Bronchial epithelial cell (primary cell): ENCODE results near the gene UBAC2. TPM values are rescaled to one million over a fixed set of nuclear protein-coding genes. Genes with fewer than 3 reads are reported as not detected.

Experiments used
- DNase-seq: peaks from one replicate; pipeline ENCODE4 v3.0.0-alpha.2; 2010; ENCODE audit warnings: low read depth
- FAIRE-seq: peaks from 2 replicates; lab custom pipeline; 2011; peaks lifted over from hg19 to GRCh38; lab: Jason Lieb, UNC
- H3K27me3 ChIP-seq: 2 replicates; pipeline ENCODE4 v1.5.1; 2011; ENCODE audit warnings: low read length; ENCODE audit not compliant: control insufficient read depth, insufficient read depth
- H3K36me3 ChIP-seq: 2 replicates; pipeline ENCODE4 v1.5.1; 2011; ENCODE audit warnings: low read length; ENCODE audit not compliant: control insufficient read depth, insufficient read depth
- H3K4me3 ChIP-seq: 2 replicates; pipeline ENCODE4 v1.5.1; 2011; ENCODE audit warnings: mild to moderate bottlenecking, low read depth, low read length, control low read depth
- CTCF ChIP-seq: IDR thresholded peaks from 2 replicates; pipeline ENCODE4 v1.5.1; 2011; ENCODE audit warnings: mild to moderate bottlenecking, moderate library complexity, low read length, control low read depth, inconsistent platforms; ENCODE audit not compliant: insufficient read depth, severe bottlenecking
- total RNA-seq: library from RNA; depleted of rRNA; stranded (reverse); fragments of >200 nt; gene quantifications from 2 replicates; pipeline ENCODE4 v1.2.1, GENCODE V29; 2014

The UBAC2 gene
- total RNA-seq, 1 donor from 2014 or later: 40.0 TPM

- no peak overlapping the region for H3K4me3 ChIP-seq
- H3K27me3 ChIP-seq: no peaks in the 10 kb centered on the region
- DNase-seq (no peak), FAIRE-seq (no peak)
- H3K36me3 ChIP-seq: peaks cover 13% of the 10 kb centered on the region
- no peak for TF ChIP-seq CTCF
These were observed 146.8 kb downstream of the UBAC2 start for GRCh38 chr13:99347335-99347878.

GRCh38 chr13:99347911-99348451 is 147.3 kb downstream of the UBAC2 start:
- FAIRE-seq: no peak
- TF ChIP-seq CTCF: no peak
- Histone ChIP-seq H3K4me3 (no peak overlapping the region), H3K27me3 (no peaks in the 10 kb centered on the region), H3K36me3 (peaks cover 10% of the 10 kb centered on the region)
- DNase-seq: no peak

- Histone ChIP-seq H3K36me3 (peaks cover 10% of the 10 kb centered on the region), H3K4me3 (no peak overlapping the region), H3K27me3 (no peaks in the 10 kb centered on the region)
- no peak for FAIRE-seq
- TF ChIP-seq CTCF: no peak
- no peak for DNase-seq
These were observed 149.5 kb downstream of the UBAC2 start for GRCh38 chr13:99350191-99350590.

GRCh38 chr13:99351772-99352171 is 151.1 kb downstream of the UBAC2 start:
- DNase-seq: no peak
- TF ChIP-seq CTCF: no peak
- Histone ChIP-seq H3K36me3 (peaks cover 9% of the 10 kb centered on the region), H3K4me3 (no peak overlapping the region), H3K27me3 (no peaks in the 10 kb centered on the region)
- no peak for FAIRE-seq

- no peak for TF ChIP-seq CTCF
- FAIRE-seq: peak; percentile 66
- no peak for DNase-seq
These were observed 151.9 kb downstream of the UBAC2 start for GRCh38 chr13:99352351-99353245.

More at GRCh38 chr13:99352351-99353245, 151.9 kb downstream of the UBAC2 start:
- Histone ChIP-seq H3K27me3 (no peaks in the 10 kb centered on the region), H3K4me3 (no peak overlapping the region), H3K36me3 (peaks cover 6% of the 10 kb centered on the region)
